Left colon (tissue), 2 donors: Measurements from ENCODE around the gene RUNDC1. TPM values are rescaled to one million over a fixed set of nuclear protein-coding genes. Genes with fewer than 3 reads are reported as not detected.

Experiments used
- ATAC-seq: fragments of 200-7000 bp; cut with Tn5 transposase; one replicate; pipeline ENCODE4 v1.9.1; 2020; ENCODE audit warnings: mild to moderate bottlenecking, moderate library complexity
- DNase-seq, 2 donors: peaks; one replicate each; pipeline ENCODE4 v3.0.0-alpha.2; 2020
- intact Hi-C, 2 donors: fragments of 100-400 bp; cut with DNase I in 1 of 2; cut with micrococcal nuclease in 1 of 2; formaldehyde crosslinking; loops; one replicate each; pipeline versions ENCODE4 v1.11.2 to v1.14.0; 2022; cut with DNase I, micrococcal nuclease
- total RNA-seq, 2 donors: library from RNA; stranded (reverse); fragmentation: NEBNext Ultra II Directional; extraction: Animal tissue kit (Norgen Biotek cat#: 25700); gene quantifications; one replicate each; pipeline ENCODE4 v1.2.1, GENCODE V29; 2021
- donor health status: DM: no; HTN: no; CAD: no.
- donor health status: DM: yes; HTN: yes; CAD: no.

The RUNDC1 gene
- total RNA-seq, 2 donors from 2014 or later, result 24.2 to 25.2 TPM

GRCh38 chr17:43028221-43028861, 48.0 kb downstream of the RUNDC1 start:
- no peak for DNase-seq
- ATAC-seq, result no peak
- intact Hi-C loops, result loop anchor here in 1 of 2 donors (10.0 kb wide), 1 partner anchor 146 kb away; the partner anchor contains the start of gene NBR1

- intact Hi-C loops, result no loop called here
- DNase-seq (no peak), ATAC-seq (no peak)
Observed at GRCh38 chr17:43030137-43030767, 49.9 kb downstream of the RUNDC1 start.

- no peak for DNase-seq
- intact Hi-C loops, result no loop called here
- no peak for ATAC-seq
Observed at GRCh38 chr17:43031666-43032065, 51.3 kb downstream of the RUNDC1 start.

GRCh38 chr17:43033948-43034881, 53.9 kb downstream of the RUNDC1 start:
- ATAC-seq (no peak), DNase-seq (no peak)
- intact Hi-C loops, result no loop called here

- ATAC-seq (no peak), DNase-seq (no peak)
- intact Hi-C loops, result no loop called here
Observed at GRCh38 chr17:43034894-43035293, 54.5 kb downstream of the RUNDC1 start.

GRCh38 chr17:43039646-43040045, 59.3 kb downstream of the RUNDC1 start:
- ATAC-seq (no peak), DNase-seq (no peak)
- intact Hi-C loops, result no loop called here

GRCh38 chr17:43040655-43041054, 60.3 kb downstream of the RUNDC1 start:
- no peak for DNase-seq
- ATAC-seq, result no peak
- intact Hi-C loops, result no loop called here

- intact Hi-C loops, result no loop called here
- ATAC-seq, result no peak
Observed at GRCh38 chr17:43042025-43042628, 61.8 kb downstream of the RUNDC1 start.

More at GRCh38 chr17:43042025-43042628, 61.8 kb downstream of the RUNDC1 start:
- no peak for DNase-seq

Other genes with a start within 250 kb of the RUNDC1 start
- 10 to 100 TPM; 24.9 to 28.0 TPM for gene EZH1, start 235.5 kb upstream of the RUNDC1 start, total RNA-seq
- gene RAMP2, start 219.3 kb upstream of the RUNDC1 start, total RNA-seq, result 1 to 10 TPM; 5.0 to 7.7 TPM
- gene VPS25, start 207.1 kb upstream of the RUNDC1 start, total RNA-seq, result 10 to 100 TPM; 81.5 to 83.6 TPM
- gene WNK4, start 200.0 kb upstream of the RUNDC1 start, total RNA-seq, result 10 to 100 TPM; 32.7 to 41.2 TPM
- 100 to 1,000 TPM; 142 to 167 TPM for gene COA3, start 181.9 kb upstream of the RUNDC1 start, total RNA-seq
- 1 to 10 TPM; 1.2 to 2.4 TPM for gene CNTD1, start 181.7 kb upstream of the RUNDC1 start, total RNA-seq
- 100 to 1,000 TPM; 128 to 150 TPM for gene BECN1, start 156.3 kb upstream of the RUNDC1 start, total RNA-seq
- gene PSME3, start 147.2 kb upstream of the RUNDC1 start, total RNA-seq, result 100 to 1,000 TPM in 1 of 2 donors, 10 to 100 TPM in 1; 89.7 to 104 TPM
- under 1 TPM; 0.47 to 0.85 TPM for gene AOC2, start 136.0 kb upstream of the RUNDC1 start, total RNA-seq
- gene AOC3, start 129.4 kb upstream of the RUNDC1 start, total RNA-seq, result 10 to 100 TPM in 1 of 2 donors, 1 to 10 TPM in 1; 5.6 to 27.1 TPM
- gene G6PC1, start 79.8 kb upstream of the RUNDC1 start, total RNA-seq, result under 1 TPM in 1 of 2 donors, not detected in 1; 0.50 TPM
- gene AARSD1, start 16.1 kb upstream of the RUNDC1 start, total RNA-seq, result 10 to 100 TPM; 17.6 to 24.1 TPM
- gene PTGES3L, start 485 bp upstream of the RUNDC1 start, total RNA-seq, result 1 to 10 TPM; 3.2 to 3.6 TPM
- gene RPL27, start 17.9 kb downstream of the RUNDC1 start, total RNA-seq, result 100 to 1,000 TPM; 605 to 650 TPM
- gene IFI35, start 26.2 kb downstream of the RUNDC1 start, total RNA-seq, result 10 to 100 TPM; 33.6 to 51.6 TPM
- gene VAT1, start 41.8 kb downstream of the RUNDC1 start, total RNA-seq, result 10 to 100 TPM; 46.3 to 85.2 TPM
- gene RND2, start 44.7 kb downstream of the RUNDC1 start, total RNA-seq, result 1 to 10 TPM in 1 of 2 donors, under 1 TPM in 1; 0.15 to 1.1 TPM
- 10 to 100 TPM in 1 of 2 donors, 1 to 10 TPM in 1; 7.0 to 10.3 TPM for gene BRCA1, start 144.8 kb downstream of the RUNDC1 start, total RNA-seq
- 100 to 1,000 TPM; 103 to 131 TPM for gene NBR1, start 190.6 kb downstream of the RUNDC1 start, total RNA-seq
- gene TMEM106A, start 231.3 kb downstream of the RUNDC1 start, total RNA-seq, result 1 to 10 TPM; 9.3 to 9.7 TPM
- not detected for gene CCDC200, start 248.1 kb downstream of the RUNDC1 start, total RNA-seq